Fibroblast of skin of left quadriceps (primary cell): ENCODE data around the gene TRMT61A.
A peak's percentile ranks its signal among the peaks of the same experiment; 100 is the strongest.

Experiments used
- DNase-seq, 2 experiments: peaks; one replicate each; pipeline ENCODE4 v3.0.0-alpha.2; 2013; ENCODE audit warnings: low read depth in 2 of 2

TRMT61A gene

DNA sequence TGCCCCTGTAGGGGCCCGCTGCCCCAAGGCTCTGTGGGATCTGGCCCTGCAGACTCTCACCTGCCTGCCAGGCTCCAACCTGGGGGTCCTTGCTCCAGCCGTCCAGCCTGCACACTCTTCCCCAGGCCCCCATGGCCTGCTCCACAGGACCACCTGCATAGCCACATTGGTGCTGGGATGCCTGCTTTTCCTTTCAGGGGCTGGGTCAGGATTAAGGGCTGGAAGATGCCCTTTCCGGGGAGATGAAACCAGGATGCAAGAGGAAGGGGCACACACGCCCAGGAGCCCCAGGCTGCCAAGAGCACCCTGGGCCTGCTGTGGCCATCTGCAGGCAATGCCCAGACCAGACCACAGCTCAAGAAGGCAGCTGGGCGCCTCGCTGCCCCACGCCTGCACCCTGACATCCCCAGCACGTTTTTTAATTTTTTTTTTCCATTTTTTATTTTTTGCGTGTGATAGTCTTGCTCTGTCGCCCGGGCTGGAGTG, 18.5 kb downstream of the TRMT61A start:
- DNase-seq = no peak

- no peak for DNase-seq
Measured at GRCh38 chr14:103547941-103548462, 19.0 kb downstream of the TRMT61A start.

- no peak for DNase-seq
Measured at GRCh38 chr14:103548463-103549351, 19.7 kb downstream of the TRMT61A start.

DNA sequence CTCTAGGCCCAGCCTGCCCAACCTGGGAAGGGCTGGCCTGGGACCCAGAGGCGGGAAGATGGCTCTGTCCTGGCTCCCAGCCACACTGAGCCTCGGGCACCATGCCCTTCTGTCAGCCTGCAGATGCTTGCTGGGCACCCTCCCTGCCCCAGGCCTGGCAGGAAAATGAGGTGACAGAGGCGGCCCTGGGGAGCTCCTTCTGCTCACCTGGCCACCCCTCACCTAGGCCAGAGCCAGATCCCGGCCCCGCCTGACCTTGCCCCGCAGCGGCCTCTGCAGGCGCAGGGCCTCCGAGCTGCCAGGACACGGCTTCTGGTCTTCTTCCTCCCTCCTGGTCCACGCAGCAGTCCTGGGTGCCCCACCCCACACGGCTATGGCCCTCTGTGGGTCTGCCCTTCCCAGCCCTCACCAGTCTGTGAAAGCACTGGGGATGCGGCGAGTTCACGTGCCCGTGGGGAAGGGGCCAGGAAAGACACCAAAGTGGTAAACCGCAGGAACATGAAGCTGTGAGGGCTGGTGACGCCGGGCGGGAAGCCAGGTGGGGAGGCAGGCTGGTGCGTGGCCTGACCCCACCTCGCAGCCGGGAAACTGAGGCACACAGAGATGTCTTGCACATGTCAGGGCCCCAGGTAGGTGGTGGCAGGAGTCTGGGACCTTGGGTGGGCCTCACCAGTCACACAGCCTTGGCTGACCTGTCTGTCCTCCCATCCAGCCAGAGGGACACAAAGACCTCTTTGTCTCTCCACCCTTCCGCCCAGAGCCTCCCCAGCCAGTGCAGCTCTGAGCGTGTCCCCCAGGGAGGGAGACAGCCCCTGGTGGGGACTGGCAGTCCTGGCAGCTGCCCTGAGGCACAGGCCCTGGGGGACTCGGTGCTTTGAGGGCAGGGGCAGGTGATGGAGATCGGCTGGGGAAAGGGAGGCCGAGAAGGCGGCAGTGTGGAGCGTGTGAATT, 20.6 kb downstream of the TRMT61A start:
- DNase-seq = no peak

DNA sequence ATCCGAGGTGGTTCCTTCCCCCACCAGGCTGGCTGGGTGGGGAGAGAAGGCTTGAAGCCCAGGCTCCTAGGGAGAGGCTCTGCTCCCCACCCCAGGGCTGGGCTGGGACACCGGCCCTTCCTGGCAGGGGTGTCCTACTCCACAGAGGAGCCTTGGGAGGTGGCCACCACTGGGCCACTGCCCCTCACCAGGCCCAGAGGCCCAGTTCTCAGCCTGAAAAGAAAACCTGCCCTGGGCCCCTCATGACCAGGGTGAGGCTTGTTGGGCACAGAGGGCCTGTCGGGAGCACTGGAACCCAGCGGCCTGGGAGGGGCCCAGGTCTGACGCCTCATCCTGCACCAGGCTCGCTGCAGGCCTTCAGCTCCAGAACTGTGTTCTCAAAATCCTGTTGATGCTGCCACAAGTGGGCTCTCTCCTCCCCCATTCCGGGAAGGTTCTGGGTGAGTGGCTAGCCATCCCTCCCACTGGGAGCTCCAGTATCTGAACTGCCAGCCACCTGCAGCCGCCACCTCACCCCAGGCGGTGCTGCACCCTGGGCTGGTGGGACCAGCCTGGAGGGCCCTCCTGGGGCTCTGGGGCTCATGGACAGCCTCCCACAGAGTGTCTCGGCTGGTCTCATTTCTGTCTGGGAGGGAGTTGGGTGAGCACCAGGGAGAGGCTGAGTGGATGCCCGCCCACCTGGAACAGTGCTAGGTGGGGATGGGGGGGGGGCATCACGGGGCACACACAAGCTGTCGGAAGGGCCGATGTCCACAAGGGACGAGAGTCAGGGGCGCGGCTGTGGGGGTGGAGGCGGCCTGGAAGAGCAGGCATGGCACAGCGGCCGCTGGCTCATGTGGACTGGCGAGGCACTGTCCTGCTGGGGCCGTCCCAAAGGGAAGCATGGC, 21.7 kb downstream of the TRMT61A start:
- no peak for DNase-seq

DNA sequence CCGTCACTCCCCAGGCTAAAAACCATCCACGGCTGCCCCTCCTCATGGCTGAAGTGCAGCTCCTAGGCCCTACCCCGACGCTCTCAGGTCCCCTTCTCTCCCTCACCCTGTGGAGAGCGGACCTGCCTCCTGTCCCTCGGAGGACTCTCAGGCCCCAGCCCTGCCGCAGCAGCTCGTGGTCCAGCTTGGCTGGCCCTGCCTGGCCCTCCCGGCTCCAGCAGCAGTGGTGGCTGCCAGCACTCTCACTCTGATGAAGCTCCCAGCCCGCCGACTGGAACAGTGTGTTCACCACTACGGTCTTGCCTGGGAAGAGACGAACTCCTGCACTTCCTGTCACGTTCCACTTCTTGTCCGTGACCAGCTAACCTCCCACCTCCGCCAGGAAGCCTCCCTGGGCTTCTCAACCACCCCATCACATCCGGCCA, 22.4 kb downstream of the TRMT61A start:
- DNase-seq = no peak

DNA sequence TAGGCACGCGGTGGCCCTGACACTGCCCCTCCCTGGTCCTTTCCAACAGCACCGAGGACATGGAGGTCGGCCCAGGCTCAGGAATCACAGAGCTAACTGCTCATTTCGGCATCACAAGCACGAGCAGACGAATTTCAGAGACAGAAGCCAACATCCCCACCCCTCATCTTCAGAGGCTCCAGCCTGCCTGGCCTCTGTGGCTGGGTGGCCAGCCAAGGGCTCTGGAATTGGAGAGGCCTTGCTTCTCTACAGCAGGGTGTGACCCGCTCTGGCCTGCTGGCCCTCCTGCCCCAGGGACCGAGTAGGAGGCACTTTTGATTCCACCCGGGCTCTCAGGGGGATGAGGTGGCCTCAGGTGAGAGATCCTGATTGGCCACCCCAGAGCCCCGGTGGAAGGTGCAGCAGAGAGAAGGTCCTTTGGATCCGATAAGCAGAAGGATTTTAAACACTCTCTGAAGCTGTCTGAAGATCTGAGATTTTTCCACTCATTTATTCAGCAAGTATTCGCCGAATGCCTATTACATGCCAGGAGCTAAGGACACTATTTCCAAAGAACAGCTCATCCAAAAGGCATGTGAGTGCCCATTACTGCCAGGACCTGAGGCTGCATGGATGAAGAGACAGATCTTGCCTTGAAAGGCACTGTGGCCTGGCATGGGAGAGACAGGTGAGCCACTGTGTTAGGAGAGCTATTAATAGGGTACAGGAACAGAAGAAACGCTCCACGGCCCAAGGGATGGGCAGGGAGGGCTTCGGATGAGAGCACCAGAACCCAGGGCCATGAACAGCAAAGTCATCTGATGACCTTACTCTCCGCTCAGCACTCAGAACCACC, 23.2 kb downstream of the TRMT61A start:
- no peak for DNase-seq

- DNase-seq = no peak
Measured at GRCh38 chr14:103552846-103553210, 23.8 kb downstream of the TRMT61A start.

DNA sequence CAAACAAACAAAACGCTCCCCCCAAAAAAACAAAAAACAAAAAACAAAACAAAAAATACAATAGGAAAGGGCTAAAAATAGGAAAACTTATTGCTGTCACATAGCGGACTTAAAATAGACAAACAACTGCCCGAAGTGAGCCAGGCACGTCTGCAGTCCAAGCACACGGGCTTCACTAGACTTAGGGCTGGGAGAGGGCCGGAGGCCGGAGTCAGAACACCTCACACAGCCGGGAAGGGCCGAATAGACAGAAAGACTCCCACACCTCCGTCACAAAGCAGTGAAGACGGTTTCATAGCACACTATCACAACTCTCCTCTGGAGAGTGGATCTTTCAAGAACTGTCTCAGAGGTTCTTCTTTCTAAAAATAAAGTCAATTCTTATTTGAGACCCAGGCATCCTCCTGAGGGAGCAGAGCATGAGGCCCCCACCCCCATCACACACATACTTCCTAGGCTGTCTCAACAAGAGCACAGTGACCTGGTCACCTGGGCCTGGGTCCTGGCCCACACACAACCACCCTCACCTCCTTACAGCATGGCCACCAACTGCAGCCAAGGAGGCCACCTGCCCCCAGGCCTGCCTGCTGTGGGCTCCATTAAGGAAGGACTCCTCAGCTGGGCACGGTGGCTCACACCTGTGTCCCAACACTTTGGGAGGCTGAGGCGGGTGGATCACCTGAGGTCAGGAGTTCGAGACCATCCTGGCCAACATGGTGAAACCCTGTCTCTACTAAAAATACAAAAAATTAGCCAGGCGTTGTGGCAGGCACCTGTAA, 26.8 kb downstream of the TRMT61A start:
- DNase-seq = no peak

DNA sequence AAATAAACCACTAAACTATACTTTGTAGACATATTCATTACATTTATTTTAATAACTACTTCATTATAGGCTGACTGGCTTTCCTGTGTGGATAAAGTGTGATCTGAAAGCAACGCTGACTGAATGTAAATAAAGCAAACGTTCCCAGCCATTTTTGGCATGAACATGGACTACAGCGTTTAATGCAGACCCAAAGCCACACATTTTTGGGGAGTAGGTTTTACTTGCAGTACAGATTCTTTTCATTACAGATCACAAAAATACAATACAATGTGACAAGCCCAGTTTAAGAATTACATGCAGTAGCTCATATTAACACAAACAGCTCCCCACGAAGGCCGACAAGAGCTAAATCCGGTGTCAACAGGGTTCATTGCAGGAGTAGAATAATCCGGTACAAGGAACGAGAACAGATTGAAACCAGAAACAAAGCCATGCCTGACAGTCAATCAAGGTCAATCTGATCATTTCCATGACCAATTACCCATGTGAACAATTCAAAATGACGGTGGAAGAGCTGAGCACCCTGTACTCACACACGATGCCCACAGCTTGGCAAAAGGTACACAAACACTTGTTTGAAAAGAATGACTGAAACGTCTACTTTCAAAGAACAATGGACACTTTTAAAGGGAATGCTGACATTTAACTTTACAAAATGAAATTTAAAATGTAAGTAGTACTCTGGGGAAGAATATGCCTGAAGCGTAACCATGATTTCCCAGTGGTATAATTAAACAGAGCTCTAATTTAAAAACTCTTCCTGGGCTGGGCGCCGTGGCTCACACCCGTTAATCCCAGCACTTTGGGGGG, 28.2 kb downstream of the TRMT61A start:
- no peak for DNase-seq

DNA sequence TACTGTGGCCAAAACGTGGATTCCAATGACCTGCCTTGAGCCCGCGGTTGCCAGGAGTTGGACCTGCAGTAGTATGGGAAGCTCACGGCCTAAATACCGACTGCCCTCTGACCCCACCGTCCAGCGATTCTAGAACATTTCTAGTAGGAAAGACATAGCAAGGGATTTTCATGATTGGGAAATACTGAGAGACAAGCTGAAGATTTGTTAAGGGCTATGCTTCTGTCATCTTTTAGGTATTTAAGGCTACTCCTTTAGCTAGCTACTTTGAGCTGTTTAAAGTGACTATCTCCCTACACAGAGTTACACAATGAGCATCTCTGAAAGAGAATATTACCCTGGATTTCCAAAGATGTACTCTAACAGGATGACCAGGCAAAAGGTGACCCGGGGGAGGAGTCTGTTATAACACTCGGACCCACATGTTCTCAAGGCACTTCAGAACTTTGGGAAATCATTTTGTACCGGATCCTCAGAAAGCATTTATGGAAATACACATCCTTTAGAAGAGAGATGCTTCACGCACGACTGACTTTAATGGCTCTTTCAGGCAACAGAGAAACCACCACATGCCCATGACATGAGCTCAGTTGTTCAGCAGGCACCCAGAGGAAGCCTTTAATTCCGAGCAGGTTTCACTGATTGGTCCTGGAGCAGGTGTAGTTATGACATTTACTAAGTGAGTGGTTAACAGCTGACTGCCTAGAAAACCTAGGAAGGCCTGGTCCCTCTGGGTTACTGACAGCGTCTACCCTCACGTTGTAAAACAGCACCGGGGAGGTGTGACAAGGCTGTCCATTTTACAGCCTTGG, 29.3 kb downstream of the TRMT61A start:
- no peak for DNase-seq

GRCh38 chr14:103559766-103560165, 30.8 kb downstream of the TRMT61A start:
- DNase-seq = no peak

GRCh38 chr14:103560691-103561090, 31.7 kb downstream of the TRMT61A start:
- DNase-seq = no peak

DNA sequence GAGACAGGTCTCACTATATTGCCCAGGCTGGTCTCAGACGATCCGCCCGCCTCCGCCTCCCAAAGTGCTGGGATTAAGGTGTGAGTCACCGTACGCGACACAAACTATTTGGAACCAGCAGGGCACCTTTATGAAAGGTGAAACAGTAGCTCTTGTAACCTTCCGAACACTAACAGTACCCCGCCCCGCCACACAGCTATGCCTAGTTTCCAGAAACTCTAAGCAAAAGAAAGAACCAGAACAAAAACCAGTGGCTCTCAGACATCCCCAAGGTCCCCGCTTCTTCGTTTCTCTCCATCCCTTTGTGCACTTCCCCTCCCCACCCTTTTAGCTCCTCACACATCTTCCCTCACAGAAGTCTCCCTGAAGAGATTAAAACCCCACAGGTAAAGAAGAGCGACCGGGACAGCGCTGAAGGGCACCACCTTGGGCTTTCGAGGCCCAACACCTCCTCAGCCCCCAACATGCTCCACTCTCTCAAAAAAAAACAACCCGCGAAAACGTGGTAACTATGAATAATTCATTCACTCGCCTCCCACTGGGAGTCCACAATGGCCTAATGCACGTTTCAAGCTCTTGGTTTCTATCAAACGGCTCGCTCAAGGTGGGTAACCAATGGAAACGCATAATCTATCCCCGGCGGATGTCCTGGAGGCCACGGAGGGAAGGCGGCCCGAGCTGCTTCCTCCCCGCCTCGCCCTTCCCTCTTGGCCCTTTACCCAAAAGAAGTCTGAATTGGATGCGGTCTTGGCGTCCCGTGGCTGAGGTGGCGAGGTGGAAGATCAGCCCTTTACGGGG, 32.6 kb downstream of the TRMT61A start:
- DNase-seq = no peak

- no peak for DNase-seq
Measured at GRCh38 chr14:103562179-103562428, 33.1 kb downstream of the TRMT61A start.

DNA sequence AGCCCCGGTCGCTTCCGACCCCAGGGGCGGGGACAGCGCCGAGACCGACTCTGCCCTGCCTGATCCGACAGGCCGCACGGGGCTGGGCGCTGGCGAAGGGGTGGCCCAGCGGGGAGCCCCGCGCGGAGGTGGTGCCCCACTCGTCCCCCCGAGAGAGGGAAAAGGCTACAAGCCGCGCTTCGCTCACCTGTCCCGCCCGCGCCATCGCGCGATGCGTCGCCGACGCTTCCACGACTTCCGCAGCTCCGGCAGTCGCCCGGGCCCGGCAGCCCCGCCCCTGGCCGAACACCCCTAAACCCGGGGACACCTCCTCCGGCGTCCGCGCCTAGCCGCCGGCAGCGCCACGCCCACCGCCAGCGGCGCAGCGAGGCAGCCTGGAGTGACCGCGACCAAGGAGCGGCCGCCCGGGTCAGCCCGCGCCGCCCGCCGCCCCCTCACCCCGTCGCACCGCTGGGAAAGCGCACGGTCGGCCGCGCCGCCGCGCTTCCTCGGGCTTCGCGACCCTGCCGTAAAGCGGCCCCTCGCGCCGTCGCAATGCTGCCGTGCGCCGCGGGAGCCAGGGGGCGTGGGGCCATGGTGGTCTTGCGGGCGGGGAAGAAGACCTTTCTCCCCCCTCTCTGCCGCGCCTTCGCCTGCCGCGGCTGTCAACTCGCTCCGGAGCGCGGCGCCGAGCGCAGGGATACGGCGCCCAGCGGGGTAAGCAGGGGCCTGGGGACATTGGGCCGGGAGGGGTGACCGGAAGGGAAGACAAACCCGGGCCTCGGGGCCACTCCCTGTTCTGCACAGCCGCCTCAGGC, 33.6 kb downstream of the TRMT61A start, which contains the start of the genes BAG5 and COA8:
TSS of gene BAG5 (minus strand) at position 229 of the 797 bp plus-strand sequence. CDS start 1,493 bp downstream, outside the sequence.
TSS of gene COA8 (plus strand) at position 532 of the 797 bp plus-strand sequence. CDS start at position 574, 42 bp downstream.
- peak; percentile 54 to 58 for DNase-seq
